KG1 (cell line): ENCODE measurements around the gene FHL2.

ENCODE experiments used
- DNase-seq: peaks from one replicate; lab custom pipeline; 2025; lab: John Stamatoyannopoulos, UW

FHL2 gene

GRCh38 chr2:105397025-105397722 lies 1.7 kb downstream of the FHL2 start:
- no peak for DNase-seq

DNA sequence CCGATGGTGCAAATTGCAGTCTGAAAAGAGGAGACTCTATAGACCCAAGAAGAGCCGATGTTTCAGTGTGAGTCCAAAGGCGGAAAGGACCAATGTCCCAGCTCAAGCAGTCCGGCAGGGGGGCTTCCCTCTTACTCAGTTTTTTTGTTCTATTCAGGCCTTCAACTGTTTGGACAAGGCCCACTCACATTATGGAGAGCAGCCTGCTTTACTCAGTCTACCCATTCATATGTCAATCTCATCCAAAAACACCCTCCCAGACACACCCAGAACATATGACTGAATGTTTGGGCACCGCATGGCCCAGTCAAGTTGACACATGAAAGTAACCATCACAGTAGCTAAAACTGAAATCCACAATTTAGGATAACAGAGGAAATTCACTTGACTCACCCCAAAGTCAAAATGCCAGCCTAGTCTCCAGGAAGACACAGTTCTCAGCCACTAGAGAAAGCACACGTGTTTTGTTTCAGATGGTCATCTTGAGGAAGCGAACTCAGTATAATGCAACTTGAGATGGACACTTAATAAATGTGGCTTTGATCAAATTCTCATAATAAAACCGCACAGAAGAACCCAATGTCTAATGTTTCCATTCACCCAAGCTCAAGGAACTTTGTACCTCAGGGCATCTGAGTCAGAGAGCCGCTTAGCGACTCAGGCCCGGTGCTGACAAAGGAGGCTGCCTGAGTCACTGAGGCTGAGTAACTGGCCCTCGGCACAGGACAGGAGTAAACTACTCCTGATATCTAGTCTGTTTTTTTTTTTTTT lies 2.4 kb downstream of the FHL2 start:
- no peak for DNase-seq

GRCh38 chr2:105395691-105396090 lies 3.2 kb downstream of the FHL2 start:
- DNase-seq, result no peak

- DNase-seq, result no peak
These were observed 3.8 kb downstream of the FHL2 start for GRCh38 chr2:105394951-105395611.

DNA sequence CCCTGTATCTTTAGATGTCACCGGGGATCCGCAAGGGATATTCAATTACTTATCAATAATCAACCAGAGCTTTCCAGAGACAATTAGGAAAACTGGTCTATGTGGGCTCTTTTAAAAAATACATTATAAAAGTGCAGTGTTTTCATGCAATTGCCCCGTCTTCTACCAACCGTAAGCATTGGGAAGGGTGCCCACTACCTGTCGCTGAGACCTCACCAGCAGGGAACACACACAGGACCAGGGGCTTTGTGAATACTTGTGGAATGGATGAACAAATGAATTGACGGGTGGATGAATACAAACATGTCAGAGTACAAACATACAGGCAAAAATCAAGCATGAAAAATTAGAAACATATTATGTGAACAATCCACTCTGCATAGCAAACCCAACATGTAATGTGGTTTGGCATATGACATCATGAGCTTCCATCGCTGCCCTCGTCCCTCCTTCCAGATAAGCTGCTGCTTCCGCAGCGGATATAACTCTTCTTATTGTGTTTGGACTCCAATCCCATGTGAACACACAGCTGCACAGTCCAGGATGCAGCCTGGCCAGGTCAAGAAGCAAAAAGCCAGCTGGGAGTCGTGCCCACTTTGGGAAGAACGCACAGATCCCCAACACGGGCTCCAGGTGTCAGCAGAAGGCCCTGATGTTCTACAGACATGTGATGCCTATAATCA lies 5.3 kb downstream of the FHL2 start:
- no peak for DNase-seq

DNA sequence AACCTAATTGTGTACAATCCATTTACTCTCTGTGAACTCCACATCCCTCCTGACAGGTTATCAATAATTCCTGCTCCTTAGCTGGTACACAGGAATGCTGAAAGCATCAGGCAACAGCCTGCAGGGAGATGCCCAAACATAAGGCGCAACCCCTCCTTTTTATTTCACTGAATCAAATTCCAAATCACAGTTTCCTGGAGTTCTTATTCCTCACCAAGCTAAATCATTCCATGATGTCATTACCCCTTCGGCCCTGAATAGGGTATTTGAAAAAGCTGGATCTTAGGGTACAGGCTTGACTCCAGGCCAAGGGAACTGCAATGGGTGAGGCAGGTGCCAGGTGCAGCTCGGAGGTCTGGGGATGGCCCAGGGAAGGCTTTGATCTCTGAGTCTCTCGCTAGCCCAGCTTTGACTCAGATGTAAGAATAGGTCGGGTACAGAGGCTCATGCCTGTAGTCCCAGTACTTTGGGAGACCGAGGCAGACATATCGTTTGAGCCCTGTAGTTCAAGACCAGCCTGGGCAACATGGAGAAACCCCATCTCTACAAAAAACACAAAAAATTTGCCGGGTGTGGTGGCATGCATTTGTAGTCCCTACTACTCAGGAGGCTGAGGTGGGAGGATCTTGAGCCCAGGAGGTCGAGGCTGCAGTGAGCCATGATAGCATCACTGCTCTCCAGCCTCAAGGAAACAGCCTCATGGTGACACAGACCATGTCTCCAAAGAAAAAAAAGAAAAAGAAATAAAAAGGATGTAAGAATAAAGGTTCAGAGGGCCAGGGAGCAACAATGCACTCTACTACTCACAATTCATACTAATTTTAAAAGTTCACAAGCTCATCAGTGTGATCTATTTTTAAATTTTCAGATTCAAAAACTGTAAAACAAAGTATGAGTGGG lies 6.8 kb downstream of the FHL2 start:
- DNase-seq, result no peak

DNA sequence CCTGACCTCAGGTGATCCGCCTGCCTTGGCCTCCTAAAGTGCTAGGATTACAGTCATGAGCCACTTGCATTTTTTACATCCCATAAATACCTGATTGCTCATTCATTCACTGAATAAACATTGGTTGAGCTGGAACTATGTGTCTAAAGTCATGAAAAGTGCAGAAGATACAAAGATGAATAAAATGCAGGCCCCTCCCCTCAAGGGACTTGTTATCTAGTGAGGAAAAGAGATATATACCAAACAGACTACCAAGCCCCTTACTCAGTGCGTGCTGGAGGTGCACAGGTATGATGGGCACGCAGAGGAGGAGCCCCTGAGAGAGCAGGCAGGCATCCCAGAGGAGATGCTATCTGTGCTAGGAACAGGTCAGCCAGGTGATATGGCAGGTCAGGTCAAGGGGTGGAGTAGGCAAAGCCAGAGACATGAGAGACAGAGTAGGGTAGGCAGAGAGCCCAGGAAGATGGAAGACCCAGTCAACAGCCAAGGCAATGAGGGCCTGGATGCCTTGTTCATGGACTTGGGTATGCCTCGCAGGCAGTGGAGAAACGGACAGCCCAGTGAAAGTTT lies 7.7 kb downstream of the FHL2 start:
- DNase-seq, result no peak

GRCh38 chr2:105390454-105390853 lies 8.4 kb downstream of the FHL2 start:
- no peak for DNase-seq

DNA sequence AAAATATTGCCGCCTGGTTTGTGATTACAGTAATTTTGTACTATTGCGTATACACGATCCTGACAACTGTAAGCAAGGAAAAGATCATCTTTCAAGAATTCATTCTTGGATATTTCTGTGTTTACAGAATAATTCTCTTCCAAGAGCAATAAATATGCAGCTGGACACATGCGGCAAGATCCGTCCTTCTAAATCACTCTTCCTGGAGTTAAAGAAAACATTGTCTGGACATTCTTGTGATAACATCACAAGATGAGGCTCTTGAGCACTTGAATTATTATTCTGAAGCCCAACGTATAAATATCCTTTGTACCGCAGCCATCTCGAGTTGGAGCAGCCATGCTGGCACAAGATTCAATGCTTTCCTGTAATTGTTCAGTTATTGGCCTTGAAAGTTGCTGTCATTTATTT lies 9.9 kb downstream of the FHL2 start:
- DNase-seq, result no peak

- no peak for DNase-seq
These were observed 11.6 kb downstream of the FHL2 start for GRCh38 chr2:105387225-105387624.

- DNase-seq, result no peak
These were observed 12.9 kb downstream of the FHL2 start for GRCh38 chr2:105385731-105386540.

- DNase-seq, result no peak
These were observed 14.0 kb downstream of the FHL2 start for GRCh38 chr2:105384861-105385260.

- DNase-seq, result no peak
These were observed 14.6 kb downstream of the FHL2 start for GRCh38 chr2:105384216-105384615.

DNA sequence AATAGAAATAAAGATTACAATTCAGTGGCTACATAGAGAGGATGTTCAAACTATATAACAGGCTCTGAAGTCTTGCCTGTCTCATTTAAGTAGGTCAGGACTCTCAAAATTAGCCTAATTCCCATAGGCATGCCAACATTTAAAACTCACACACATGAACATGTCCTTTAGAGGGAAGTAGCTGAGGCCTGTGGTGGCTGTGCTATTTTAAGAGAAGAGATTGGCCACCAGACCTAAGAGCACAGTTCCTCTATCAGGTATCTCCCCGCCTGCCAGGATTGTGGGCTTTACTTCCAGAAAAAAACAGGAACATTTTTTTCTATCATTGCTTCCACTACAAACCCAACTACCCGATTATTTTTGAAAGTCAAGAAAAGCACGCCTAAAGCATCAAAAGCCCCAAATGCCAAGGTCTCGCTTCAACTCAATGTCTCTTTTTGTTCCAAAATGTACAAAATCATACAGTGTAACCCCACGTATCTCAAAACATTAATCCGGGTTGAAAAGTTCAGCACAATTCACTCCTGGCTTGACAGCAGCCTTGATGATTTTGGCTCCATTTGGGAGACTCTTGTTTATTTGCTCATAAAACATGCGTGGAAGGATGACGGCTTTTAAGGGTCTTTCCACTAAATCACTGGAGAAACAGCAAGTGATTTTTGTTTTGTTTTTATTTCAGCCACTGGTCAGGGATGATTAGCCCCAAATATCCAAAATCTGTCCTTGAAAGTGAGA lies 15.3 kb downstream of the FHL2 start:
- no peak for DNase-seq

DNA sequence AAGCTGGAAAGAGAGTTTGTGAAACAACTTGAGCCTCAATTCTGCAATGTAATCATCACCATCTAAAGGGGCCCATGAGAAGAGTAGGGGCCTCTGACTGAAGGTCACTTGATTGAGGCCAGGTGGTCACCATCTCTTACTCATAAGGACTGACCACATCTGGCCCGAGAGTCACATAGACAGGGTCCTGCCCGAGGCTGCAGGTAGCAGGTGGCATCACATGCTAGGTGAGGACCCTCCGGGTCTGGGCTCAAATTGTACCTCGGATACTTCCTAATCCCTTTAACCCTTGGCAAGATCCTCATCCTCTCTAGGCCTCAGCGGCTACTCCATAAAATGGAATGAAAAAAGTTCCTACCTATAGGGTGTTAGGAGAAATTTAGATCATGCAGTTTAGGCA lies 16.7 kb downstream of the FHL2 start:
- DNase-seq, result no peak

- DNase-seq, result no peak
These were observed 17.7 kb downstream of the FHL2 start for GRCh38 chr2:105381101-105381668.

DNA sequence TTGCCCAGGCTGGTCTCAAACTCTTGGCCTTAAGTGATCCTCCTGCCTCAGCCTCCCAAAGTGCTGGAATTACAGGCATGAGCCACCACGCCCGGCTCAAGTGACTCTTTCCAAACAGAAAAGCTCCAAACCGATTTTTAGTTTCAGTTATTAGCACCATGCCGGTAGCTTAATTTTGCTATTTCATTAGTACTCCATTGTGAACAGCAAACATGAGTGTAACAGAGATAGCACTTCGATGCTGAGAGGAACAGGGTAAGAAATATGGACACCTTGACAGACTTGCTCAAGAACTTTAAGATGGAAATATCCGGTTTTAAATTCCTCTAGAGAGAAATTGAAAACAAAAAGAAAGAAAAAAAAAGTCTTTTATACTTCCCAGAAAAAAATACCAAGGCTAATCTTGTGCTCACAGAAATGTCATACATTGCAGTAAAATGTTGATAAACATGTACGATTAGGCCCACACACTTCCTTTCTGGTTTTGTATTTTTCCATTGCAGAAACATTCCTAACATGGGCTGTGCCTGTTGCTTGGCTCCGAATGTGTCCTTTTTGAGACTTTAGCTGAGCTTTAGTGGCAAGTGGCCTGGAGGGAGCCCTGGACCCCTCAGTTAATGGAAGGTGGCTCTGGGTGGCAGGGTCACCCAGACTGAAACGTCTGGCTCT lies 18.3 kb downstream of the FHL2 start:
- no peak for DNase-seq

DNA sequence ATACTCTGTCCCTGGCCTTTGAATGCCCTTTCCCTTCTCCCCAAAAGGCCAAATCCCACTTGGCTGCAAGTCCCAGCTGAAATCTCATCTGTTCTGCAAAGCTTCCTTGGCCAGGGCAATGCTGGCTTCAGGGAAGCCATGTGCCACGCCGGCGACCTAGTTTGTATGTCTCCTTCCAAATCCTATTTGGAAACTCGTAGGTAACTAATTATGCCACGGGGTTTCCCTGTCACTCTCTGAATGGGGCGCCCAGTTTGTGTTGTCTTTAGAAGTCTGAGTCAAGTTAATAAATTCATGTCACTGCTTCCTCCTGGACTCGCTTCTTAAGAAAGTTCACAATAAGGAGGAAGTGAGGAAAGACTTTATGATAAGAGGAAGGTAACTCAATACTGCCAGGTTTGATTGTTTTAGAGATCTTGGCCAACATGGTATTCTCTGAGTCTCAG lies 19.1 kb downstream of the FHL2 start:
- peak; percentile 11 for DNase-seq
